AG04449 (cell line): Measurements from ENCODE around the gene NPB.
A peak's percentile ranks its signal among the peaks of the same experiment; 100 is the strongest.

Source experiments
- CTCF ChIA-PET: fragments of 350-600 bp; formaldehyde crosslinking; extraction: SDS; loops from one replicate; lab custom pipeline; 2021; ENCODE audit warnings: antibody characterized with exemption; lab: Yijun Ruan, JAX
- POLR2A ChIA-PET: fragments of 400-600, 350-600 bp; formaldehyde crosslinking; extraction: SDS; loops from one replicate; lab custom pipeline; 2020; ENCODE audit warnings: antibody characterized with exemption, inconsistent platforms; lab: Yijun Ruan, JAX
- DNase-seq: peaks from one replicate; pipeline ENCODE4 v3.0.0-alpha.2; 2010; ENCODE audit warnings: low read depth, low spot score
- H3K4me3 ChIP-seq: 2 replicates; pipeline ENCODE4 v1.5.1; 2011; ENCODE audit warnings: low read depth, mild to moderate bottlenecking, control low read depth, low read length
- TF ChIP-seq, protein P1 (sequence below): IDR thresholded peaks from one replicate; pipeline ENCODE4 v1.5.1; 2011; ENCODE audit warnings: mild to moderate bottlenecking, moderate library complexity, low read length, control low read depth, inconsistent platforms; ENCODE audit not compliant: insufficient read depth; ENCODE audit errors: missing control alignments

Gene NPB

DNA sequence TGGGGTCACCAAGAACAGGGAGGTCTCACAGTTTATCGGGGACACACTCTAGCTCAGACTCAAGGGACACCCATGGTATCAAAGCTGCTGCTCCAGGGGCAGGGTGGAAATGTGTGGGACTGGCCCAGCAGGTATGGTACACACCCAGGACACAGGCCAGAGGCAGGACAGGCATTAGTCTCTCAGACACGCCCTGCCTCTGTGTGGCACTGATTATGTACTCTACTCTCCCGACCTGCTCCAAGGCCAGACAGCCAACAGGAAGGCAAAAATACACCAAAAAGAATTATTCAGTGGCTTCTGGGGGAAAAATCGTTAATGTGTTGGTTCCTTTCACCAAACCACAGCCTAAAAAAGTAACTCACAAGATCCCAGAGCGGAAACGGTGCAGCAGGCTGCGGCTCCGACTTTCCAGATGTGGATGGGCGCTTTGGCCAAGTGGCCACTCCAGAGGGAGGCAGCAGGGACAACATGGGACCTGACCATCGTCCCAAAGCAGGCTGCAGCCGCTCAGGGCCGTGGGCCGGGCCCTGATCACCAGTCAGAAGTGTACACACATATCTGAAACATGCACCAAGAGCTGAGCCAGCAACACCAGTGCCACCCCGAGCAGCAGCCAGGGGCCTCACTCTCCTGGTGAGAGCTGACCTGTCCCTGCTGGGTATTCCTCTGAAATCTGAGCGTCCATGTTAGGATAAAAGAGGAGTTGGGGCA is 17.0 kb downstream of the NPB start:
- ChIA-PET CTCF (no interaction called here), POLR2A (no interaction called here)
- TF ChIP-seq, protein P1, sequence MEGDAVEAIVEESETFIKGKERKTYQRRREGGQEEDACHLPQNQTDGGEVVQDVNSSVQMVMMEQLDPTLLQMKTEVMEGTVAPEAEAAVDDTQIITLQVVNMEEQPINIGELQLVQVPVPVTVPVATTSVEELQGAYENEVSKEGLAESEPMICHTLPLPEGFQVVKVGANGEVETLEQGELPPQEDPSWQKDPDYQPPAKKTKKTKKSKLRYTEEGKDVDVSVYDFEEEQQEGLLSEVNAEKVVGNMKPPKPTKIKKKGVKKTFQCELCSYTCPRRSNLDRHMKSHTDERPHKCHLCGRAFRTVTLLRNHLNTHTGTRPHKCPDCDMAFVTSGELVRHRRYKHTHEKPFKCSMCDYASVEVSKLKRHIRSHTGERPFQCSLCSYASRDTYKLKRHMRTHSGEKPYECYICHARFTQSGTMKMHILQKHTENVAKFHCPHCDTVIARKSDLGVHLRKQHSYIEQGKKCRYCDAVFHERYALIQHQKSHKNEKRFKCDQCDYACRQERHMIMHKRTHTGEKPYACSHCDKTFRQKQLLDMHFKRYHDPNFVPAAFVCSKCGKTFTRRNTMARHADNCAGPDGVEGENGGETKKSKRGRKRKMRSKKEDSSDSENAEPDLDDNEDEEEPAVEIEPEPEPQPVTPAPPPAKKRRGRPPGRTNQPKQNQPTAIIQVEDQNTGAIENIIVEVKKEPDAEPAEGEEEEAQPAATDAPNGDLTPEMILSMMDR = no peak
- no peak overlapping the region for H3K4me3 ChIP-seq
- no peak for DNase-seq

DNA sequence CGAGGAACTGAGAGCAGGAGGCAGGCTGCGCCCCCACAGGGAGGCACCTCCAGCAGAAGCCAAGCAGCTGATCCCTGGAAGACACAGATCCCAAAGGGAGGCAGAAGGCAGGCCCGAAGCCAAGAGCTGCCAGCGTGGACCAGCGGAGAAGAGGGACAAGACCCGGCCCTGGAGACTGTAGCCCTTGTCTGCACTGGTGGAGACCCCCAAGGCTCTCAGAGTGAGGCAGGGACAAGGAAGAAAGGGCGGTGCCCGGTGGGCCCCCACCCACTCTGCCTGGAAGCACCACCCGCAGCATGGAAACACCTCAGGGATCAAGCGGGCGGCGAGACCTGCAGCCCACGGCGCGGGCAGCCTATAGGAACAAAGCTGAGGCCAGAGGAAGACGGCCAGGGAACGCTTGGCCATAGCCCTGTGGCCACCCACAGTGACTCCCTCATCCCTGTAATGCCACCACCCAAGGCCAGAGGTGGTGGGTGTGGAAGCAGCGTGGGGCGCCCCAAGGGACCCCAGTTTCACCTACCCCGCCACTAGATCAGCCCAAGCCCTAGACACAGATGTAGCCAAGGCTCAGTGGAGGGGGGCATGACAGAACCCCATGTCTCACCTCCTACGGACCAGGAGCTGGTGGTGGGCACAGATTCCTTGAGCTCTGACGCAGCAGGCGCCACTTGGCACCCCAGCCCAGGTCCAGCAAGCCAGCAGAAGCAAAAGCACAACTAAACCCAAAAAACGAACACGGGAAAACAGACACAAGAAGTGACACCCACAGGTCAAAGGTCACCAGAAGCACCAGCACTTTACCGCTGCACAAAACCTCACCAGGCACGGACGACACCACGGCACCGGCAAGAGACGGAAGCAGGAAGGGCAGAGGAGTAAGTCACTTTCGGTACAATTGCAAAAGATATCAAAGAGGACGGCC is 18.8 kb downstream of the NPB start:
- no peak for DNase-seq
- TF ChIP-seq, protein P1 = no peak
- POLR2A ChIA-PET = no interaction called here
- no peak overlapping the region for H3K4me3 ChIP-seq
- CTCF ChIA-PET = interaction anchor here (1.0 kb wide), 2 partner anchors 39 to 52 kb away, joined by 3 to 4 read pairs; no protein-coding TSS in a partner anchor

DNA sequence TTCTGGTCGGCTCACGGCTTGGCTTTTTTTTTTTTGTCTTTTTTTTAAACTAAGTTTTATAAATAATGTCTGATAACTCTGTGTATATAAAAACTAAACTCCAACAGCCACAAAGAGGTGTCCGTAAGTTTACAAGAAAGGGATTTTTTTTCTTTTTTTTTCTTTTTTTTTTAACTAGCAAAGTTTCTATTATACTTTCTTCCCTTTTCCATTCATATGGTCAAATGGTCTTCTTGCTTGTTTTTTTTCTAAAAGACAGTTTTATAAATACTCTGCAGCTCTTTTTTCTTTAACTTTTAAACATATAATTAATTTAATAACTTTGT is 19.5 kb downstream of the NPB start:
- CTCF ChIA-PET = no interaction called here
- no peak for DNase-seq
- POLR2A ChIA-PET = no interaction called here

DNA sequence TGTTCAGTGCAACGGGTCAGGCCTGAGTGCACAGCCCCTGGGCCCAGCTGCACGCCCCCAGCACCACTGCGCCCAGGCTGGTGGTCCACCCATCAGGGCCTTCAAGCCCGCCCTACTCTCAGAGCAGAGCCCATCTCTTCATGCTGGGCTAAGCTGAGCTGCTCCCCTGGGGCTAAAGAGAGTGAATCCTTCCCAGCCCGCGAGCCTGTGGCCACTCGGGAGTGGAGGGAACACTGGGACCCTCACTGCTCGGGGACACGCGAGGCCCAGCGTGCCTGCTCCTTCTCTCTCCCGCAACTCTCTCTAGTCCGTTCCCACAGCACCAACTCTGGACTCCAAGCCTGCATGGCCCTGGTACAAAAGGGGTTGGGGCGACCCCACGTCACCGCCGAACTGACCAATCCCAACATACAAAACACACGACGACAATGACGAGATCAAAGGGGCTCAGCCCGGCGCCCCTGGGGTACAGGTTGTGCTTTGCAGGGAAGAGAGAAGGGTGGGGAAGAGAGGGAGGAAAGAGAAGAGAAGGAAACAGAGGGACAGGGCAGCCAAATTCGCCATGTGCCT is 20.0 kb downstream of the NPB start:
- DNase-seq = no peak
- ChIA-PET CTCF (interaction anchor here (0.6 to 1.0 kb wide), 2 partner anchors 37 to 53 kb away, joined by 3 read pairs; no protein-coding TSS in a partner anchor), POLR2A (no interaction called here)
- TF ChIP-seq, protein P1 = no peak
- no peak overlapping the region for H3K4me3 ChIP-seq

More for the DNA sequence above, 19.5 kb downstream of the NPB start:
- H3K4me3 ChIP-seq = no peak overlapping the region
- TF ChIP-seq, protein P1 = no peak

DNA sequence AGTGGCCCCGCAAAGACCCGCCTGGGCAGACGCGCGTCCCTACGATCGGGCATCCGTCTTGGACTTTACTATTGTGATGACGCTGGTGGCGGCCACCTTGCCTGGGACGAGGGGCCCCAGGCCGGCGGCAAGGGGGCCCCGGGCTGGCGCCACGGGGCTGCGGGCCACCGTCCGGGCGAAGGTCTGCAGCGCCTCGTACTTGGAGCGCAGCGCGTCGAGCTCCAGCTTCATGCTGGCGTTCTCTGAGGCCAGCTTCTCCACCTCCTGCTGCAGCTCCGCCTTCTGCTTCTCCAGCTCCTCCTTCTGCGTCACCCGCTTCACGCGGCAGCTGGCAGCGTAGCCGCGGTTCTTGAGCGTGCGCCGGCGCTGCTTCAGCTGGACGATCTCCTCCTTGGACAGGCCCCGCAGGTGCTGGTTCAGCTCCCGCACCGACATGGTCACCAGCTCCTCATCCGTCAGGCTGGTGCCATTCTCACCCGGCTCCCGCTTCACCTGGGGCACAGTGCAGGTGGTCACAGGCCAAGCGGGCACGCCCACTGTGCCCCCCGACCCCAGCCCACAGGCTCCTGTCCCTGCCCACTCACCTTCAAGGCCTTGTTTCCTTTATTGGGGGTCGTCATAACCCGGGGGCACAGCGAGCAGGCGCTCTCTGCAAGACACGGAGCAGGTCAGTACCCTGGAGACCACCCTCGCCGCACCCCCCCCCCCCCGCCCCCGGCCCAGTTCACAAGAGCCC is 20.7 kb downstream of the NPB start:
- H3K4me3 ChIP-seq = peak overlapping the region; percentile 47
- no peak for DNase-seq
- ChIA-PET CTCF (interaction anchor here (0.6 to 1.8 kb wide), 3 partner anchors 37 to 99 kb away, joined by 3 to 6 read pairs (median 3); no protein-coding TSS in a partner anchor), POLR2A (interaction anchor here (0.8 to 1.3 kb wide), 2 partner anchors 54 to 69 kb away, joined by 3 read pairs; no protein-coding TSS in a partner anchor)
- TF ChIP-seq, protein P1 = no peak
